HCT116 (cell line): ENCODE data around the gene TIMM29. TPM values are rescaled to one million over a fixed set of nuclear protein-coding genes. Genes with fewer than 3 reads are reported as not detected.

Experiments used
- ATAC-seq: fragments of 200-7000 bp; cut with Tn5 transposase; 2 replicates; pipeline ENCODE4 v1.9.1; 2020; ENCODE audit warnings: mild to moderate bottlenecking, moderate library complexity
- BruUV-seq: library from RNA; stranded (reverse); fragments of 400-500 nt; replicated peaks from 2 replicates; lab custom pipeline; 2021; lab: Mats Ljungman, UMichigan
- CTCF ChIA-PET: fragments of 300-600 bp; sonication (Branson Sonifier 250); formaldehyde crosslinking; loops from one replicate; lab custom pipeline; 2021; ENCODE audit warnings: antibody characterized with exemption; lab: Charles Lee
- POLR2A ChIA-PET: fragments of 300-600, 350-600 bp; sonication (Branson Sonifier 250); formaldehyde crosslinking; loops from one replicate; lab custom pipeline; 2021; ENCODE audit warnings: antibody characterized with exemption; lab: Charles Lee
- RAD21 ChIA-PET, 2 experiments: fragments of 300-600 bp; sonication (Branson Sonifier 250); formaldehyde crosslinking; loops; one replicate each; lab custom pipeline; 2023; ENCODE audit warnings: low total read pairs in 2 of 2; ENCODE audit not compliant: uncharacterized antibody in 2 of 2, unreplicated experiment in 2 of 2, low non-redundant PET in 1 of 2; lab: Charles Lee
- DNase-seq: peaks from one replicate; pipeline ENCODE4 v3.0.0-alpha.2; 2010; ENCODE audit warnings: low read depth, low spot score
- H2AFZ ChIP-seq: fragments of 200-600 bp; shearing (Covaris generic), sonication (generic); 2 replicates; pipeline ENCODE4 v1.6.1; 2017; ENCODE audit warnings: low read depth, mixed run types, mixed read lengths, antibody characterized with exemption, low read length; ENCODE audit not compliant: poor library complexity, severe bottlenecking
- H3K27ac ChIP-seq: 2 replicates; pipeline ENCODE4 v1.5.1; 2012; ENCODE audit warnings: low read depth, low read length
- H3K27me3 ChIP-seq: fragments of 200-600 bp; sonication (generic); 2 replicates; pipeline ENCODE4 v1.6.1; 2016; ENCODE audit warnings: mixed run types, low read length, mixed read lengths; ENCODE audit not compliant: insufficient read depth
- H3K36me3 ChIP-seq, 2 experiments: fragments of 200-500 bp in 1 of 2; fragments of 200-600 bp in 1 of 2; sonication (Bioruptor generic) in 1 of 2; sonication (generic) in 1 of 2; 2 replicates each; pipeline versions ENCODE4 v1.5.1 to v1.6.1; 2014 to 2016; ENCODE audit warnings: low read length in 2 of 2, inconsistent platforms in 1 of 2, mixed read lengths in 1 of 2, mixed run types in 1 of 2; ENCODE audit not compliant: insufficient read depth in 2 of 2, control insufficient read depth in 1 of 2
- H3K4me1 ChIP-seq, 2 experiments: fragments of 200-600 bp in 1 of 2; sonication (generic) in 1 of 2; 2 replicates each; pipeline versions ENCODE4 v1.5.1 to v1.6.1; 2012 to 2017; ENCODE audit warnings: low read length in 2 of 2, inconsistent platforms in 1 of 2, mild to moderate bottlenecking in 1 of 2, mixed read lengths in 1 of 2, mixed run types in 1 of 2, moderate library complexity in 1 of 2; ENCODE audit not compliant: insufficient read depth in 2 of 2, control insufficient read depth in 1 of 2
- H3K4me2 ChIP-seq: fragments of 200-600 bp; sonication (generic); 2 replicates; pipeline ENCODE4 v1.6.1; 2017; ENCODE audit warnings: mixed run types, low read length, mixed read lengths
- H3K4me3 ChIP-seq, 2 experiments: fragments of 200-600 bp in 1 of 2; sonication (generic) in 1 of 2; replicated peaks in 1 of 2; 2 replicates each; pipeline ENCODE4 v1.5.1; 2011 to 2016; ENCODE audit warnings: low read length in 2 of 2, control low read depth in 1 of 2, low read depth in 1 of 2, mild to moderate bottlenecking in 1 of 2, mixed read lengths in 1 of 2, mixed run types in 1 of 2
- H3K79me2 ChIP-seq: fragments of 200-600 bp; sonication (generic); 2 replicates; pipeline ENCODE4 v1.6.1; 2017; ENCODE audit warnings: mild to moderate bottlenecking, mixed run types, low read length, moderate library complexity, mixed read lengths; ENCODE audit not compliant: insufficient read depth
- H3K9ac ChIP-seq: fragments of 200-600 bp; sonication (generic); 2 replicates; pipeline ENCODE4 v1.6.1; 2016; ENCODE audit warnings: low read length, mixed read lengths
- H3K9me2 ChIP-seq: fragments of 200-600 bp; sonication (generic), shearing (Covaris generic); 2 replicates; pipeline ENCODE4 v1.6.1; 2017; ENCODE audit warnings: mixed run types, mild to moderate bottlenecking, moderate library complexity; ENCODE audit not compliant: insufficient read depth
- H3K9me3 ChIP-seq, 2 experiments: fragments of 200-500 bp in 1 of 2; fragments of 200-600 bp in 1 of 2; sonication (Bioruptor generic) in 1 of 2; sonication (generic) in 1 of 2; 2 replicates each; pipeline ENCODE4 v1.6.1; 2014 to 2017; ENCODE audit warnings: low read length in 2 of 2, mixed read lengths in 2 of 2, inconsistent platforms in 1 of 2, low read depth in 1 of 2, mild to moderate bottlenecking in 1 of 2, mixed run types in 1 of 2, moderate library complexity in 1 of 2; ENCODE audit not compliant: control insufficient read depth in 1 of 2, insufficient read depth in 1 of 2
- H4K20me1 ChIP-seq: fragments of 200-600 bp; sonication (generic), shearing (Covaris generic); 2 replicates; pipeline ENCODE4 v1.6.1; 2017; ENCODE audit warnings: mixed run types, mild to moderate bottlenecking, moderate library complexity; ENCODE audit not compliant: insufficient read depth
- CBX3 ChIP-seq: IDR thresholded peaks from 2 replicates; pipeline ENCODE4 v1.6.1; 2012; ENCODE audit warnings: low read depth
- CEBPB ChIP-seq: IDR thresholded peaks from 2 replicates; pipeline ENCODE4 v1.6.1; 2012; ENCODE audit warnings: low read depth
- CTCF ChIP-seq, 3 experiments: fragments of 200-600 bp in 1 of 3; sonication (generic) in 1 of 3; IDR thresholded peaks in 2 of 3; conservative IDR thresholded peaks in 1 of 3; 2 replicates each; pipeline ENCODE4 v1.5.1; 2012 to 2017; ENCODE audit warnings: low read depth in 2 of 3, low read length in 2 of 3, antibody characterized with exemption in 1 of 3, borderline replicate concordance in 1 of 3, control low read depth in 1 of 3, mild to moderate bottlenecking in 1 of 3, mixed read lengths in 1 of 3, mixed run types in 1 of 3, moderate library complexity in 1 of 3; ENCODE audit not compliant: insufficient read depth in 1 of 3
- EGR1 ChIP-seq: IDR thresholded peaks from 2 replicates; pipeline ENCODE4 v1.6.1; 2012; ENCODE audit warnings: low read depth
- ELF1 ChIP-seq: IDR thresholded peaks from 2 replicates; pipeline ENCODE4 v1.6.1; 2012; ENCODE audit warnings: low read depth, borderline replicate concordance
- JUND ChIP-seq: IDR thresholded peaks from 2 replicates; pipeline ENCODE4 v1.6.1; 2012
- RAD21 ChIP-seq: IDR thresholded peaks from 2 replicates; pipeline ENCODE4 v1.6.1; 2012; ENCODE audit warnings: low read depth, mild to moderate bottlenecking
- SIN3A ChIP-seq: IDR thresholded peaks from 2 replicates; pipeline ENCODE4 v1.6.1; 2012; ENCODE audit warnings: low read depth
- SP1 ChIP-seq: IDR thresholded peaks from 2 replicates; pipeline ENCODE4 v1.6.1; 2012; ENCODE audit warnings: low read depth
- TCF7L2 ChIP-seq: IDR thresholded peaks from 2 replicates; pipeline ENCODE4 v1.7.0; 2011; ENCODE audit warnings: borderline replicate concordance, inconsistent platforms; ENCODE audit not compliant: insufficient read depth, insufficient read length; ENCODE audit errors: extremely low read depth
- intact Hi-C: fragments of 100-400 bp; cut with micrococcal nuclease; formaldehyde crosslinking; loops from 2 replicates; pipeline ENCODE4 v1.10.0; 2022
- total RNA-seq: library from RNA; stranded (reverse); gene quantifications from one replicate; pipeline ENCODE4 v1.2.1, GENCODE V29; 2021; ENCODE audit not compliant: unreplicated experiment
- TF ChIP-seq, protein P1 (sequence below): IDR thresholded peaks from 2 replicates; pipeline ENCODE4 v1.6.1; 2012
- TF ChIP-seq, protein P2 (sequence below): IDR thresholded peaks from 2 replicates; pipeline ENCODE4 v1.6.1; 2012

TIMM29 gene
- total RNA-seq, 1 experiment from 2014 or later = 20.3 TPM

- ChIA-PET CTCF (interaction anchor here (1.3 kb wide), 1 partner anchor 63 kb away, joined by 3 read pairs; no protein-coding TSS in a partner anchor), RAD21 (no interaction called here), POLR2A (no interaction called here)
- Histone ChIP-seq H3K9me2 (no peaks in the 10 kb centered on the region), H3K4me2 (peak overlapping the region; percentile 94), H3K36me3 (peaks cover 5 to 10% of the 10 kb centered on the region in 2 experiments; a peak in 3 of 4 replicates), H3K9ac (peak overlapping the region; percentile 81), H3K4me1 (peaks cover 20 to 29% of the 10 kb centered on the region in 2 experiments), H3K4me3 (peak overlapping the region; percentile 89 to 96), H3K27ac (peak overlapping the region; percentile 70), H4K20me1 (no peaks in the 10 kb centered on the region), H2AFZ (no peak overlapping the region), H3K79me2 (peaks cover 43% of the 10 kb centered on the region), H3K9me3 (no peaks in the 10 kb centered on the region), H3K27me3 (no peaks in the 10 kb centered on the region)
- ATAC-seq (peak; percentile 32), DNase-seq (no peak)
- TF ChIP-seq TCF7L2 = no peak
- TF ChIP-seq, protein P1, sequence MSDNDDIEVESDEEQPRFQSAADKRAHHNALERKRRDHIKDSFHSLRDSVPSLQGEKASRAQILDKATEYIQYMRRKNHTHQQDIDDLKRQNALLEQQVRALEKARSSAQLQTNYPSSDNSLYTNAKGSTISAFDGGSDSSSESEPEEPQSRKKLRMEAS = peak; percentile 19; the same call in 1 of the 2 replicates
- intact Hi-C loops = no loop called here
- BruUV-seq = TSS peak; percentile 59
Measured at GRCh38 chr19:10927730-10928562, 665 bp upstream of the TIMM29 start.

DNA sequence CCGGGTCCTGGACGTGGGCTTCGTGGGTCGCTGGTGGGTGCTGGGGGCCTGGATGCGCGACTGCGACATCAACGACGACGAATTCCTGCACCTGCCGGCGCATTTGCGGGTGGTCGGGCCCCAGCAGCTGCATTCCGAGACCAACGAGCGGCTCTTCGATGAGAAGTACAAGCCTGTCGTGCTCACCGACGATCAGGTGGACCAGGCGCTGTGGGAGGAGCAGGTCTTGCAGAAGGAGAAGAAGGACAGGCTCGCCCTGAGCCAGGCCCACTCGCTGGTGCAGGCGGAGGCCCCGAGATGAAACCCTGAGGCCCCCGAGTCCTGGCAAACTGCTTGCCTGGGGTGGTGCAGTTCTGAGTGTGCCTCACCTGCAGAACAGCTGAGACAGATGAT is 787 bp downstream of the TIMM29 start:
- Histone ChIP-seq H3K9me2 (no peaks in the 10 kb centered on the region), H3K4me3 (peak overlapping the region; percentile 89 to 96), H3K4me2 (peak overlapping the region; percentile 94), H4K20me1 (no peaks in the 10 kb centered on the region), H3K9ac (peak overlapping the region; percentile 81), H3K9me3 (no peaks in the 10 kb centered on the region), H3K27ac (peak overlapping the region; percentile 75), H3K79me2 (peaks cover 45% of the 10 kb centered on the region), H3K4me1 (peaks cover 20 to 29% of the 10 kb centered on the region in 2 experiments), H3K27me3 (no peaks in the 10 kb centered on the region), H3K36me3 (peaks cover 0 to 5% of the 10 kb centered on the region in 2 experiments; a peak in 1 of 4 replicates), H2AFZ (no peak overlapping the region)
- TF ChIP-seq SIN3A (no peak), CEBPB (no peak), EGR1 (no peak), JUND (no peak), SP1 (no peak), CBX3 (no peak), RAD21 (no peak), ELF1 (no peak), CTCF (IDR thresholded peaks at IDR 0.05 in 2 of 3, conservative IDR thresholded peaks at IDR 0.05 in 1 of 3; ENCODE audit: borderline replicate concordance in 1 of 3, insufficient read depth in 1 of 3, low read depth in 2 of 3, low read length in 2 of 3) (no peak)
- TF ChIP-seq, protein P2, sequence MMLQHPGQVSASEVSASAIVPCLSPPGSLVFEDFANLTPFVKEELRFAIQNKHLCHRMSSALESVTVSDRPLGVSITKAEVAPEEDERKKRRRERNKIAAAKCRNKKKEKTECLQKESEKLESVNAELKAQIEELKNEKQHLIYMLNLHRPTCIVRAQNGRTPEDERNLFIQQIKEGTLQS = no peak
- TF ChIP-seq, protein P1 = no peak
- ChIA-PET RAD21 (no interaction called here), POLR2A (no interaction called here), CTCF (interaction anchor here (1.6 kb wide), 1 partner anchor 12 kb away, joined by 6 read pairs; no protein-coding TSS in a partner anchor)
- ATAC-seq = no peak
- intact Hi-C loops = no loop called here
- DNase-seq = no peak
- no TSS peak for BruUV-seq
